ENCODE data around the gene CNNM2.
"Not testable (repeated sequence)": the region's sequence is repeated elsewhere in the genome, so short reads cannot be mapped to it uniquely, and the experiment has no call there.

CNNM2 gene

DNA sequence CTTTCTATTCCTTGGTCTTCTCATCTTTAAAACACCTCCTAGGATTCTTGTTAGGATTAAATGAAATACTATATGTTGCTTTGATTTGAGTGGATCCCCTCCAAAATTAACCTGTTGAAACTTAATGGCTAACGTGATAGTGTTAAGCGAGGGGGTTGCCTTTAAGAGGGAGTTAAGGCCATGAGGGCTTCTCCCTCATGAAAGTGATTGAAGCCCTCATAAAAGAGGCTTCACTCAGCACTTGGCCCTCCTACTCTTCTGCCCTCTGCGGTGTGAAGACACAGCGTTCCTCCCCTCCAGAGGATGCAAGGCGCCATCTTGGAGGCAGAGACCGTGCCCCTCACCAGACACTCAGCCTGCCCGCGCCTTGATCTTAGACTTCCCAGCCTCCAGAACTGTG is 46.6 kb downstream of the CNNM2 start:
- TF ChIP-seq, protein P1, sequence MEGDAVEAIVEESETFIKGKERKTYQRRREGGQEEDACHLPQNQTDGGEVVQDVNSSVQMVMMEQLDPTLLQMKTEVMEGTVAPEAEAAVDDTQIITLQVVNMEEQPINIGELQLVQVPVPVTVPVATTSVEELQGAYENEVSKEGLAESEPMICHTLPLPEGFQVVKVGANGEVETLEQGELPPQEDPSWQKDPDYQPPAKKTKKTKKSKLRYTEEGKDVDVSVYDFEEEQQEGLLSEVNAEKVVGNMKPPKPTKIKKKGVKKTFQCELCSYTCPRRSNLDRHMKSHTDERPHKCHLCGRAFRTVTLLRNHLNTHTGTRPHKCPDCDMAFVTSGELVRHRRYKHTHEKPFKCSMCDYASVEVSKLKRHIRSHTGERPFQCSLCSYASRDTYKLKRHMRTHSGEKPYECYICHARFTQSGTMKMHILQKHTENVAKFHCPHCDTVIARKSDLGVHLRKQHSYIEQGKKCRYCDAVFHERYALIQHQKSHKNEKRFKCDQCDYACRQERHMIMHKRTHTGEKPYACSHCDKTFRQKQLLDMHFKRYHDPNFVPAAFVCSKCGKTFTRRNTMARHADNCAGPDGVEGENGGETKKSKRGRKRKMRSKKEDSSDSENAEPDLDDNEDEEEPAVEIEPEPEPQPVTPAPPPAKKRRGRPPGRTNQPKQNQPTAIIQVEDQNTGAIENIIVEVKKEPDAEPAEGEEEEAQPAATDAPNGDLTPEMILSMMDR (IDR thresholded peaks at IDR 0.05; ENCODE audit: low read length, missing control alignments): no peak
- DNase-seq (ENCODE audit: low read depth): no peak
- H3K4me3 ChIP-seq (replicated peaks; ENCODE audit: low read depth, low read length): no peak overlapping the region

DNA sequence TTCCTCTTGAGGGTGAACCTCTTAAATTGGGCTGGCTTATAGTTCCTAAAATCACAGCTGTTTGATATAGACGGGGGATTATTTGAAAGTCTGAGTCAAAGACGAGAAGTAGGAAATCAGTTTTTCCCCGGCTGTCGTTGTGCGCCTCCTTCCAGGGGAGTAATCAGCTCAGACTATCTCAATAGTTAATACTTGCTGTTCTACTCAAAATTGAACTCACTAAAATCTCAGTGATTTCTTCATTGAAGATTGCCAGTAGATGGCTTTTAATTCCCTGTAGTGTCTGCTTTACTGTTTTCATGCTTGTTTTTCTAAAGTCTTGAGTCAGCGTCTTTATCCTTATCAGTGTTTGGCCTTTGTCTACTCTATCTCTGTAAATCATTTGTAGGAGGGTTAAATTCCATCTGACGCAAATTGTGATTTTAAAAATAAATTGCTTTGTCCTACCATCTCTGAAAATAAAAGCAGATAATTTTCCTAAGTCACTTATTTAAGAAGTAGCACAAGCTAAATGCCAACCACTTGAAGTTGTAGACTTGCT is 47.3 kb downstream of the CNNM2 start:
- TF ChIP-seq, protein P1 (IDR thresholded peaks at IDR 0.05; ENCODE audit: low read length, missing control alignments): no peak
- DNase-seq (ENCODE audit: low read depth): no peak
- H3K4me3 ChIP-seq (replicated peaks; ENCODE audit: low read depth, low read length): no peak overlapping the region

DNA sequence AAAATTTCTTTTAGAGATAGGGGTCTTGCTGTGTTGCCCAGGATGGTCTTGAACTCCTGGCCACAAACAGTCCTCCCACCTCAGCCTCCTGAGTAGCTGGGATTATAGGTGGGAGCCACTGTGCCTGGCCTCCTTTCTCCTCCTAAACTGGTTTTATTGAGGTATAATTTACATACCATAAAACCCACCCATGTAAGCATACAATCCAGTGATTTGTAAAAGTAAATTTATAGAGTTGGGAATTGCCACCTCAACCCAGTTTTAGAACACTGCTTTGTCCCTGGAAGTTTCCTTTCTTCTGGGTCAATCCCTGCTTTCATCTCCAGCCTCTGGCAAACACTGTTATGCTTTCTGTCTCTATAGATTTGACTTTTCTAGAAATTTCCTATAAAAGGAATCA is 49.0 kb downstream of the CNNM2 start:
- DNase-seq (ENCODE audit: low read depth): no peak
- TF ChIP-seq, protein P1 (IDR thresholded peaks at IDR 0.05; ENCODE audit: low read length, missing control alignments): no peak

DNA sequence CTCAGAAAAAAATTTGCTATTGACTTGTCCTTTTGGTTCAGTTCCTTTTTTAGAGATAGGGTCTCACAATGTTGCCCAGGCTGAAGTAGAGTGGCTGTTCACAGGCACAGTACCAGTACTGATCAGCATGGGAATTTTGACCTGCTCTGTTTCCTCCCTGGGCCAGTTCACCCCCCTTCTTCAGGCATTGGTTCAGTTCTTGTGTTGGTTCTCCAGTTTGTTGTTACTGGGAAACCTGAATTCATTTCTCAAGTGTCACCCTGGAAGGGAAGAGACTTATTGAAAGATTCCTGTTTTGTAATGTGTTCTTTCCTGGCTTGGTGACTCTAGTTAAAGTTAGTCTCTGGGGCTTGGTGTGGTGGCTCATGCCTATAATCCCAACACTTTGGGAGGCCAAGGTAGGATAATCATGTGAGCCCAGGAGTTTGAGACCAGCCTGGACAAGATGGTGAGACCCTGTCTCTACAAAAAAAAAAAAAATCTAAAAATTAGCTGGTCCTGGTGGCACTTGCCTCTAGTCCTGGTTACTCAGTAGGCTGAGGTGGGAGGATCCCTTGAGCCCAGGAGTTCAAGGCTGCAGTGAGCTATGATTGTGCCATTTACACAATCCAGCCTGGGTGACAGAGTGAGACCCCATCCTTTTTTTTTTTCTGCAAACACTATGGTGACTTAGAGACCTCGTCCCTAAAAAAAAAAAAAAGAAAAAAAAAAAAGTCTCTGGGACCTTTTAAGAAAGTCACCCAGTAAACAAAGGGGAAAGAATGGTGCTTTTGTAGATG is 52.7 kb downstream of the CNNM2 start:
- no peak overlapping the region for H3K4me3 ChIP-seq (replicated peaks; ENCODE audit: low read depth, low read length)
- TF ChIP-seq, protein P1 (IDR thresholded peaks at IDR 0.05; ENCODE audit: low read length, missing control alignments): no peak
- no peak for DNase-seq (ENCODE audit: low read depth)

More for the DNA sequence above, 49.0 kb downstream of the CNNM2 start:
- H3K4me3 ChIP-seq (replicated peaks; ENCODE audit: low read depth, low read length): no peak overlapping the region

DNA sequence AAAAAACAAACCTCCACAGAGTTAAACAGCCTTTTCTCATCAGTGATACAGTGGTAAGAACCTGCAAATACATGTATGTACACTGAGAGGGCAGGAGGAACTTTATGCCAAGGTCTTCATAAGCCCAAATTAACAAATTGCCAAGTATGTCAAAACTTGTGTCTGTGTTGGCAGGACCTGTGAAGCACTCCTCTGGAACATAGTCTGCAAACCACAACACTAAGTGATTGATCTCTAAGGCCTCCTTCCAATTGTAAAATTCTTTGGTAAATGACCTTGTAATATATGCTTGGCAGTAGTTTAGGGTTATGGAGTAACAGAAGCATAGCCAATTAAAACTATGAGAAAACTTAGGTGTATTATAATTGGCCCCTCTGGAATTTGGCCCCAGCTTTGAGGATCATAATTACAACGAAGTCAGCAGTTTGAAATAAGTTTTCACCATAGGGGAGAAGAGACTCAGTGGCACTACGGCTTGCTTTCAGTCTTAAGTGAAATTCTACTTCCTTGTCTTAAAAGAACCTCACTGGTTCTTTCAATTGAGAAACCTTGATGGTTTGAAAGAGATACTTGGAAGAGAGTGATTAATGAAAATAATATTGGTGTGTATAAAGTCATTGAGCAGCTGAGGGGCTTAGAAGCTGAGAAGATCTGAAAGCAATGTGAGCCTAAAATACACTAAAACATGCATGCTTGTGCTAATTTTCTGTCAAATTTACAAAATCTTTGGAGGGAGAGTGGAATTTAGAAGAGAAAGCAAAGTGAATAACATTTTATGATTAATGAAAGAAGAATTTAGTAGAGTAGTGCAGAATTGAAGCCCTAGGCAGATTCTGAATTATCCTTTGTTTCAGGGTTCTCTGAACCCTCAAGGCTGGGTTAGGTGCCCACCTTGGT is 57.6 kb downstream of the CNNM2 start:
- TF ChIP-seq, protein P1 (IDR thresholded peaks at IDR 0.05; ENCODE audit: low read length, missing control alignments): no peak
- DNase-seq (ENCODE audit: low read depth): no peak
- H3K4me3 ChIP-seq (replicated peaks; ENCODE audit: low read depth, low read length): no peak overlapping the region

DNA sequence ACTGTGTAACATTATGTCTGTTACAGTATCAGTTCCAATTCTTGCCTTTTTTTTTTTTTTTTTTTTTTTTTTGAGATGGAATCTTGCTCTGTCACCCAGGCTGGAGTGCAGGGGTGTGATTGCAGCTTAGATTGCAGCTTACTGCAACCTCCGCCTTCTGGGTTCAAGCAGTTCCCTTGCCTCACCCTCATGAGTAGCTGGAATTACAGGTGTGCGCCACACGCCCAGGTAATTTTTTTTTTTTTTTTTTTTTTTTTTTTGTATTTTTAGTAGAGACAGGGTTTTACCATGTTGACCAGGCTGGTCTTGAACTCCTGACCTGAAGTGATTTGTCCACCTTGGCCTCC is 58.3 kb downstream of the CNNM2 start:
- DNase-seq (ENCODE audit: low read depth); H3K4me3 ChIP-seq (replicated peaks; ENCODE audit: low read depth, low read length): not testable (repeated sequence)

DNA sequence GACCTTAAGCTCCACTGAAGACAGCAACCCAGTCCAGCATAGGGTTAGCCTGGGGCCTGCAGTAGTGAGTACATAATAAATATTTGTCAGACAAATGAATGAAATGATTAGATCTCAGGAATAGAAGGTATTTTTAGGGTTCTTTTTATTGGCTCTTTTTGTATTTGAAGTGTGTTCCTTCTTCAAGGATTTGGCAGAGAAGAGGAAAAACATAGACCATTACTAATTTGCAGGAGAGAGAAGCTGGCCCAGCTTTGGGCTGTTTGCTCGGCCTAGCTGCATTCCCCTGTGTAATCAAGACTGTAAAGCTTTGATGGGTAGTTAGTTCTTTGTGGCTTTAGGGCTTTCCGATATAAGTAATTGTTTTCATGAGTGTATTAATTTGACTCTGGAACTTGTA is 64.2 kb downstream of the CNNM2 start:
- TF ChIP-seq, protein P1 (IDR thresholded peaks at IDR 0.05; ENCODE audit: low read length, missing control alignments): no peak
- no peak for DNase-seq (ENCODE audit: low read depth)
- H3K4me3 ChIP-seq (replicated peaks; ENCODE audit: low read depth, low read length): no peak overlapping the region
